Stimulated activated CD8-positive, alpha-beta memory T cell treated with anti-CD3 and anti-CD28 coated beads, Interleukin-2, amount 100 ng/mL, for 1 hour (primary cell): ENCODE results near the gene ADAMTS17.

Experiments used
- DNase-seq, 2 donors: peaks; one replicate each; pipeline ENCODE4 v3.0.0-alpha.2; 2020; ENCODE audit warnings: low read depth in 2 of 2

The ADAMTS17 gene

GRCh38 chr15:100174159-100174903 lies 167.4 kb downstream of the ADAMTS17 start:
- DNase-seq: no peak

- no peak for DNase-seq
Measured at GRCh38 chr15:100172356-100173024, 169.3 kb downstream of the ADAMTS17 start.

DNA sequence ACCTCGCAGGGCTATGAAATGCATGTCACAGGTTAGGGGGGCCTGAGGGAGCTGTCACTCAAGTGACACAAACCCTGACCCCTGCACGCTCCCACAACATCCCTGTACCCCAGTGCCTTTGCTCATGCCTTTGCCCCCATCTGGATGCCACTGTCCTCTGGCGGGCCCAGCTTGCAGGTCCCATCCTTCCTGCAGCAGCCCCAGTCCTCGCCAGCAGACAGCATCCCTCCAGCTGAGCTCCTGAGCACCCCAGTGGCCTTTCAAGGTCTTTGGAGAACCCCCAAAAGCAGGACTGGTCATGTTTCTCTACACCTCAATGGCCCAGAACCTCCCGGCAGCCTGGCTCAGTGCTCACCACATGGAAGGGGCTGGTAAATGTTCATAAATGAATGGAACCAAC lies 170.4 kb downstream of the ADAMTS17 start:
- no peak for DNase-seq

GRCh38 chr15:100170291-100171210 lies 171.2 kb downstream of the ADAMTS17 start:
- DNase-seq: no peak

GRCh38 chr15:100169615-100170290 lies 172.0 kb downstream of the ADAMTS17 start:
- DNase-seq: no peak

GRCh38 chr15:100168787-100169186 lies 173.0 kb downstream of the ADAMTS17 start:
- no peak for DNase-seq

DNA sequence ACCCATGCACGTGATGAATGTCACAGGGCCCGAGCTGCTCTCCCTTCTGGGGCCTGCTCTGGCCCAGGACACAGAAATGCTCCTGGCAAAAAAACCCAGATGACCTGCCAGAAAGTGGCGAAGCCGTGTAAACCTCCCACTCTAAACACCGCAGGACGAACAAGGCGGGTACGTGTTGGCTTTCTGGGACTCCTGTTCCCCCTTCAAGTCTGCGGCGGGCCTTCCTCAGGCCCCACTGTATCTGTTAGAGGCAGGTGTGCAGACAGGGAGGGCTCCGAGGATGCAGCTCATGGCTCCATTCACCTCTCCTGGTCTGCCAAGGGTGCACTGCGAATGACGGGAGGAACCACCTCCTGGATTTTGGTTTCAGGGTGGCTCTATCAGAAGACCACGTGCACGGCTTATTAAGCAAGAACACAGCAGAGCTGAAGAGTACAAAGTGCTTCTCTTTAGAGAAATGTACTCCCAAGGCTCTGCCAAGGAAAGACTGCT lies 173.8 kb downstream of the ADAMTS17 start:
- no peak for DNase-seq

DNA sequence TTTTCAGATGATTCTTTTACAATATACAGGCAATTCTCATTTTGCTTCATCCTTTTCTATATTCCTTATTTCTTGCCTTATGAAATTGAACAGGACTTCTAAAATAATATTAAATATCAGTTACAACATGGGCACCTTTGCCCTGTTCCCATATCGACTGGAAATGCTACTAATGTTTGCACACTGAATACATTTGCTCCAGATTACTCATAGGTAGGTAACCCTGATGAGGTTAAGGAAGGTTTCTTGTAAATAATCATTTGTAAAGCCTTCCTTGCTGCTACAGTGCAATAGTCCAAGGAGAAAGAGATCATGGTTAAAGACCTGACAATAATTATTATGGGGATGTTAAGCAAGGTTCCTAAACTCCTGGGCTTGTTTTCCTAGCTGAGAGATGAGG lies 175.5 kb downstream of the ADAMTS17 start:
- no peak for DNase-seq

GRCh38 chr15:100163961-100164360 lies 177.8 kb downstream of the ADAMTS17 start:
- no peak for DNase-seq

- DNase-seq: no peak
Measured at GRCh38 chr15:100160953-100161352, 180.8 kb downstream of the ADAMTS17 start.

GRCh38 chr15:100159436-100159835 lies 182.3 kb downstream of the ADAMTS17 start:
- DNase-seq: no peak

- DNase-seq: no peak
Measured at GRCh38 chr15:100158356-100158755, 183.4 kb downstream of the ADAMTS17 start.

DNA sequence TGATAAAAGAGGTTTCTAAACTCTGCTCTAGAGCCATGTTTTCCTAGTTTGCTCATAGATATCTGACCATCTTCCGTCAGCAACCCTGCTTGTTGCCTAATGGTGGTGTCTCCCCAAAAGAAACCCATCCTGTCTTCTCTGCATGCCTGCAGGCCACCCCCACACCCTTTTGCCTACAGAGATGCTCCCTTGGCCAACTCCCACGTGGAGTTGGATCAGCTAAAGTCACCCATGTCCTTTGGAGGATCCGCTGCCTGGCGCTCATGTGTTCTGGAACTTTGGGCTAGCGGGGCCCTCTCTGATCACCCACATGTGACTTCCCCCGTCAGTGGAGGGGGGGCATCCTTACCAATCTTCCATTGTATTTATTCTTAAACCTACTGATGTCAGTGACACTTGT lies 185.6 kb downstream of the ADAMTS17 start:
- DNase-seq: no peak

- no peak for DNase-seq
Measured at GRCh38 chr15:100154338-100154737, 187.4 kb downstream of the ADAMTS17 start.

DNA sequence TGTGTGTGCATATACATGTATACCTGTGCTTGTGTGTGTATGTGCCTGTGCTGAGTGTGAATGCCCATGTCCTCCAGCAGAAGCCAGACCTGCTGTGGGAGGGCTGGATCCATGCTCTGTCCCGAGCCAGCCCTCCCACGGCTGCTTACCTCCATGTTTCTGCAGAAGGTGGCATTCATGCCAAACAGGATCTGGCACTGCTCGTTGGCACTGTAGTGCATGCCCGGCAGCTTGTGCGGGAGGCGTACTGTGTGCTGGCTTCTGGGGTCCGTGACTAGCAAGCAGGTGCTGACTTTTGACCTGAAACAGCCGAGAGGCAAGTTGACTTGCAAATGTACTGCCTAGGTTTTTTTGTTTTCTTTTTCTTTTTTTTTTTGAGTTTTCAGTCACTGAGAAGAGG lies 189.3 kb downstream of the ADAMTS17 start:
- DNase-seq: no peak

DNA sequence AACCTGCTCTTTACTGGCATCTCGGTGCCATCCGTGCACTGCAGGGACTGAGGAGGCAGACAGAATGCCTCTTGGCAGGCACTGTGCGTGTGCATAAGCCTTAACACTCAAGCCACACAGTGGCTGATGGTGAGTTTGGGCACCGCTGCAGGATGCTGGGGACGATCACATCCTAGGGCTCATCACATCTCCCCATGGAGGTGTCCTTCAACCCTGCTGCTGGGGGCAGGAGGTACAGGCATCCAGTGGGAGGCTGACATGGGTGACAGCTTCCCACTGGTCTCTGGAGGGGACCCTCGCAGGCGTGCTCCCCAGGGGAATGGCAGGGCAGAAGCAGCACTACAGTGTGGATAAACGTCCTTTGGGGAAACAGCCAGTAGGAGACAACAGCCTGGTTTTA lies 190.9 kb downstream of the ADAMTS17 start:
- no peak for DNase-seq

GRCh38 chr15:100147828-100148227 lies 193.9 kb downstream of the ADAMTS17 start:
- no peak for DNase-seq

GRCh38 chr15:100143378-100143777 lies 198.4 kb downstream of the ADAMTS17 start:
- DNase-seq: no peak

DNA sequence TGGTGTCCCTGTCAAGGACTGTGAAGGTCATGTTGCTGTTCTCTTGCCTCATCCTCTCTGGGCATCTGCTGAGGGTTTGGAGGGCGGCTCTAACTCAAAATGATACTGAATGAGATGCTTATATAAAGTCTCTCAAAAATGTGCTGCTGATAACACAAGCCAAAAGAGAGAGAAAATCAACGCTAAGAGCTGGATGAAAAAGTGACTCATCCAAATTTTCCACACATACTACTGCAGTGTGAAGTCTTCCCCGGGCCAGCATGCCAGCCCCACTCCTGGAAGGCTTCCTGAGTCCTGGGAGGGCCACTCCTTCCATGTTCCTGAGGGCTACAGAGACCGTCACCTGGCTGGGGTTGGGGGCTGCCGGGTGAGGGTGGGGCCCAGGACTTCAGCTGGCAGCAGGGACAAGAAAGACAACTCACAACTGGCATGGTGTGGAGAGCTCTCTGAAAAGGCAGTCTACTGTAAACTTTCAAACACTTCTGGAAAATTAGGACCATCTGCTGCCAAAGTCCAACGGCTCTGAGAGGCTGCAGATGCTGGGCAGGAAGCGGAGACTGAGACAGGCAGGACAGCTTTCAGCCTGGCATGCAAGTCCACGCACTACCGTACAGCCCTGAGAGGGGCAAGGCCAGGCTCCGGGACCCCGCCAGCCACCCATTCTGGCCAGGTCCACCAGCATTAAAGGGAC lies 200.3 kb downstream of the ADAMTS17 start:
- DNase-seq: no peak

DNA sequence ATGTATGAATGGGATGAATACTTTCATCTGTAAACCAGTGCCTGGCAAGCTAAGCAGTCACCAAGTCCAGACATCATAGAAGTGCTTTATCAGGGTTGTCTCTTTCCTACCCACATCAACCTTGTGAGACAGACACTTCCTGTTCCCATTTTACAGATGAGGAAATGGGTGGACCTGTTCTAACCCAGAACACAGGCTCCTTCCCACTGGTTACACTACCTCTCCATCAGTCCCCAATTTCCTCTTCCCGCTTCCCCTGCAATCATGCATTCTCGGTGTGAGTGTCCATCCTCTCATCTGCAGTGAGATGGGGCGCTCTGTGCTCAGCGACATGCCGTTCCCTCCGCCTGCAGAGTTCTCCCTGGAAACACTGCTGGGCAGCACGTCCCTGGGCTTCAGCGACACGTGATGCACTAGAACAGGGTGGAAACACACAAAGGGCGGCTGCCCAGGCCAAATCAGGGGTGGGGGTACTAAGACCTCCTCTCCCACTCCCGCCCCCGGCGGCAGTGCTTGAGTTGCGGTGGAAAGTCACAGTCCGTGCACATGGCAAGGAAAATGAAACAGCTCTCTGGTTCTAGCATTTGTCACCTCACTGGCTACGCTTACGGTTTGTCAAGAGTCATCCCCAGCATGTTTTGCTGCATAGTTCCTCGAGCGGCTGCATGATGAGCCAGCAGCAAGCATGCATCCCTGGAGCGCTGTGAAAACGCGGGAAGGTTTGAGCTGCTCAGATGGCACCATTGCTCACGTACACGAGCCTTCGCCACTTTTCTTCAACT lies 201.1 kb downstream of the ADAMTS17 start:
- DNase-seq: no peak
